T-helper 1 cell treated with Interleukin-12 subunit alpha and Interleukin-12 subunit beta and Interleukin-4 antibody, amounts not matched to agents 30 ng/mL and 1 ng/mL, for 36 hours (primary cell): ENCODE data around the gene RASGRP4. TPM values are rescaled to one million over a fixed set of nuclear protein-coding genes. Genes with fewer than 3 reads are reported as not detected.

Experiments
- intact Hi-C: fragments of 100-400 bp; cut with micrococcal nuclease; formaldehyde crosslinking; loops from one replicate; pipeline ENCODE4 v1.15.1; 2024
- total RNA-seq: library from RNA; stranded (reverse); gene quantifications from 2 replicates; pipeline ENCODE4 v1.2.3, GENCODE V29; 2022

Gene RASGRP4
- total RNA-seq, 1 donor from 2014 or later: 0.86 TPM

- intact Hi-C loops: no loop called here
These were observed 33.2 kb downstream of the RASGRP4 start for GRCh38 chr19:38392707-38393308.

- intact Hi-C loops: no loop called here
These were observed 34.0 kb downstream of the RASGRP4 start for GRCh38 chr19:38391911-38392464.

- intact Hi-C loops: loop anchor here (2.0 to 5.0 kb wide), 3 partner anchors 347 to 461 kb away; partner anchors contain the start of gene ECH1
These were observed 35.8 kb downstream of the RASGRP4 start for GRCh38 chr19:38389957-38390924.

GRCh38 chr19:38389101-38389925 is 36.7 kb downstream of the RASGRP4 start:
- intact Hi-C loops: loop anchor here (2.0 to 5.0 kb wide), 3 partner anchors 348 to 461 kb away; partner anchors contain the start of gene ECH1

GRCh38 chr19:38388349-38389100 is 37.5 kb downstream of the RASGRP4 start, which contains the start of gene SPRED3:
SPRED3 (plus strand) TSS chr19:38388697; CDS start chr19:38390303, 1,606 bp downstream.
- intact Hi-C loops: loop anchor here (1.0 to 5.0 kb wide), 7 partner anchors 14 to 542 kb away; partner anchors contain the start of genes ECH1, MRPS12 and SARS2

- intact Hi-C loops: loop anchor here (1.0 to 5.0 kb wide), 10 partner anchors 8 to 543 kb away; partner anchors contain the start of genes ECH1, MRPS12, PSMD8 and SARS2
These were observed 38.3 kb downstream of the RASGRP4 start, which contains the start of gene GGN for GRCh38 chr19:38387550-38388348. GGN (minus strand) TSS chr19:38388034; CDS start chr19:38387261, 773 bp downstream.

- intact Hi-C loops: loop anchor here (1.0 to 5.0 kb wide), 5 partner anchors 8 to 445 kb away; partner anchors contain the start of genes ECH1 and PSMD8
These were observed 39.0 kb downstream of the RASGRP4 start for GRCh38 chr19:38386971-38387549.

- intact Hi-C loops: loop anchor here (5.0 kb wide), 2 partner anchors 351 to 446 kb away; partner anchors contain the start of gene ECH1
These were observed 39.6 kb downstream of the RASGRP4 start for GRCh38 chr19:38386300-38386970.

GRCh38 chr19:38385804-38386257 is 40.2 kb downstream of the RASGRP4 start:
- intact Hi-C loops: loop anchor here (5.0 kb wide), 2 partner anchors 351 to 446 kb away; partner anchors contain the start of gene ECH1

- intact Hi-C loops: loop anchor here (5.0 kb wide), 2 partner anchors 352 to 447 kb away; partner anchors contain the start of gene ECH1
These were observed 40.8 kb downstream of the RASGRP4 start for GRCh38 chr19:38385057-38385803.

- intact Hi-C loops: loop anchor here (5.0 kb wide), 2 partner anchors 353 to 448 kb away; partner anchors contain the start of gene ECH1
These were observed 41.6 kb downstream of the RASGRP4 start for GRCh38 chr19:38384209-38385027.

GRCh38 chr19:38383743-38384142 is 42.3 kb downstream of the RASGRP4 start:
- intact Hi-C loops: no loop called here

- intact Hi-C loops: no loop called here
These were observed 42.8 kb downstream of the RASGRP4 start for GRCh38 chr19:38383184-38383583.

GRCh38 chr19:38381138-38381537 is 44.9 kb downstream of the RASGRP4 start:
- intact Hi-C loops: no loop called here

GRCh38 chr19:38378866-38379265 is 47.2 kb downstream of the RASGRP4 start:
- intact Hi-C loops: loop anchor here (10.0 kb wide), 1 partner anchor 1056 kb away; the partner anchor contains the start of gene RPS16

GRCh38 chr19:38377052-38377451 is 49.0 kb downstream of the RASGRP4 start:
- intact Hi-C loops: loop anchor here (10.0 kb wide), 1 partner anchor 1058 kb away; the partner anchor contains the start of gene RPS16
